T-helper 1 cell treated with Interleukin-12 subunit alpha and Interleukin-12 subunit beta and Interleukin-4 antibody, amounts not matched to agents 30 μg/mL and 1 μg/mL, for 36 hours (primary cell): ENCODE measurements around the gene HDAC4.

Source experiments
- H3K27ac Mint-ChIP-seq: one replicate; pipeline ENCODE4 v1.8.0; 2021; ENCODE audit warnings: mild to moderate bottlenecking, mixed read lengths
- H3K27me3 Mint-ChIP-seq: one replicate; pipeline ENCODE4 v1.8.0; 2021; ENCODE audit warnings: low read depth, mixed read lengths
- H3K36me3 Mint-ChIP-seq: one replicate; pipeline ENCODE4 v1.8.0; 2021; ENCODE audit warnings: low read depth, mixed read lengths
- H3K4me1 Mint-ChIP-seq: one replicate; pipeline ENCODE4 v1.8.0; 2021; ENCODE audit warnings: low read depth, mixed read lengths
- H3K4me3 Mint-ChIP-seq: one replicate; pipeline ENCODE4 v1.8.0; 2021; ENCODE audit warnings: mild to moderate bottlenecking, moderate library complexity, mixed read lengths
- H3K9me3 Mint-ChIP-seq: one replicate; pipeline ENCODE4 v1.8.0; 2021; ENCODE audit warnings: mixed read lengths

The HDAC4 gene

GRCh38 chr2:239365782-239366435, 34.9 kb downstream of the HDAC4 start:
- H3K27ac Mint-ChIP-seq = no peak overlapping the region
- no peaks in the 10 kb centered on the region for H3K9me3 Mint-ChIP-seq
- no peak overlapping the region for H3K4me3 Mint-ChIP-seq
- no peaks in the 10 kb centered on the region for H3K27me3 Mint-ChIP-seq
- H3K36me3 Mint-ChIP-seq = peaks cover 23% of the 10 kb centered on the region
- H3K4me1 Mint-ChIP-seq = peaks cover 38% of the 10 kb centered on the region

GRCh38 chr2:239365071-239365781, 35.6 kb downstream of the HDAC4 start:
- Mint-ChIP-seq H3K4me1 (peaks cover 35% of the 10 kb centered on the region), H3K9me3 (no peaks in the 10 kb centered on the region), H3K27me3 (no peaks in the 10 kb centered on the region), H3K27ac (peak overlapping the region; percentile 14), H3K36me3 (peaks cover 22% of the 10 kb centered on the region), H3K4me3 (no peak overlapping the region)

GRCh38 chr2:239363946-239364637, 36.7 kb downstream of the HDAC4 start:
- Mint-ChIP-seq H3K4me3 (no peak overlapping the region), H3K36me3 (peaks cover 16% of the 10 kb centered on the region), H3K4me1 (peaks cover 31% of the 10 kb centered on the region), H3K27ac (peak overlapping the region; percentile 75), H3K9me3 (no peaks in the 10 kb centered on the region), H3K27me3 (no peaks in the 10 kb centered on the region)

GRCh38 chr2:239362507-239362906, 38.3 kb downstream of the HDAC4 start:
- Mint-ChIP-seq H3K27me3 (no peaks in the 10 kb centered on the region), H3K9me3 (no peaks in the 10 kb centered on the region), H3K36me3 (peaks cover 21% of the 10 kb centered on the region), H3K4me1 (peaks cover 30% of the 10 kb centered on the region), H3K4me3 (no peak overlapping the region), H3K27ac (no peak overlapping the region)

- Mint-ChIP-seq H3K27ac (no peak overlapping the region), H3K27me3 (no peaks in the 10 kb centered on the region), H3K4me3 (no peak overlapping the region), H3K36me3 (peaks cover 27% of the 10 kb centered on the region), H3K4me1 (peaks cover 28% of the 10 kb centered on the region), H3K9me3 (peaks cover 4% of the 10 kb centered on the region)
Observed at GRCh38 chr2:239361311-239361642, 39.5 kb downstream of the HDAC4 start.

- Mint-ChIP-seq H3K9me3 (peaks cover 9% of the 10 kb centered on the region), H3K4me3 (no peak overlapping the region), H3K36me3 (peaks cover 31% of the 10 kb centered on the region), H3K4me1 (peaks cover 28% of the 10 kb centered on the region), H3K27ac (no peak overlapping the region), H3K27me3 (no peaks in the 10 kb centered on the region)
Observed at GRCh38 chr2:239360421-239361310, 40.2 kb downstream of the HDAC4 start.

GRCh38 chr2:239360008-239360407, 40.8 kb downstream of the HDAC4 start:
- Mint-ChIP-seq H3K36me3 (peaks cover 37% of the 10 kb centered on the region), H3K27ac (no peak overlapping the region), H3K4me1 (peaks cover 31% of the 10 kb centered on the region), H3K9me3 (peaks cover 15% of the 10 kb centered on the region), H3K4me3 (no peak overlapping the region), H3K27me3 (no peaks in the 10 kb centered on the region)

- peaks cover 41% of the 10 kb centered on the region for H3K36me3 Mint-ChIP-seq
- H3K4me3 Mint-ChIP-seq = no peak overlapping the region
- peaks cover 21% of the 10 kb centered on the region for H3K9me3 Mint-ChIP-seq
- no peak overlapping the region for H3K27ac Mint-ChIP-seq
- peaks cover 27% of the 10 kb centered on the region for H3K4me1 Mint-ChIP-seq
- H3K27me3 Mint-ChIP-seq = no peaks in the 10 kb centered on the region
Observed at GRCh38 chr2:239359196-239359912, 41.5 kb downstream of the HDAC4 start.

- H3K27me3 Mint-ChIP-seq = no peaks in the 10 kb centered on the region
- H3K27ac Mint-ChIP-seq = no peak overlapping the region
- H3K4me1 Mint-ChIP-seq = peaks cover 16% of the 10 kb centered on the region
- H3K4me3 Mint-ChIP-seq = no peak overlapping the region
- peaks cover 25% of the 10 kb centered on the region for H3K9me3 Mint-ChIP-seq
- H3K36me3 Mint-ChIP-seq = peaks cover 42% of the 10 kb centered on the region
Observed at GRCh38 chr2:239358062-239358754, 42.6 kb downstream of the HDAC4 start.

GRCh38 chr2:239355724-239356123, 45.1 kb downstream of the HDAC4 start:
- Mint-ChIP-seq H3K27me3 (no peaks in the 10 kb centered on the region), H3K4me1 (peaks cover 14% of the 10 kb centered on the region), H3K9me3 (peaks cover 25% of the 10 kb centered on the region), H3K36me3 (peaks cover 50% of the 10 kb centered on the region), H3K4me3 (no peak overlapping the region), H3K27ac (no peak overlapping the region)

GRCh38 chr2:239355139-239355538, 45.7 kb downstream of the HDAC4 start:
- Mint-ChIP-seq H3K4me1 (peaks cover 14% of the 10 kb centered on the region), H3K4me3 (no peak overlapping the region), H3K27me3 (no peaks in the 10 kb centered on the region), H3K9me3 (peaks cover 25% of the 10 kb centered on the region), H3K36me3 (peaks cover 50% of the 10 kb centered on the region), H3K27ac (no peak overlapping the region)

GRCh38 chr2:239354791-239355136, 46.1 kb downstream of the HDAC4 start:
- H3K4me1 Mint-ChIP-seq = peaks cover 13% of the 10 kb centered on the region
- no peak overlapping the region for H3K27ac Mint-ChIP-seq
- peaks cover 25% of the 10 kb centered on the region for H3K9me3 Mint-ChIP-seq
- no peaks in the 10 kb centered on the region for H3K27me3 Mint-ChIP-seq
- H3K36me3 Mint-ChIP-seq = peaks cover 50% of the 10 kb centered on the region
- no peak overlapping the region for H3K4me3 Mint-ChIP-seq

GRCh38 chr2:239354132-239354790, 46.6 kb downstream of the HDAC4 start:
- H3K36me3 Mint-ChIP-seq = peaks cover 50% of the 10 kb centered on the region
- no peak overlapping the region for H3K27ac Mint-ChIP-seq
- H3K27me3 Mint-ChIP-seq = no peaks in the 10 kb centered on the region
- H3K4me3 Mint-ChIP-seq = no peak overlapping the region
- peaks cover 25% of the 10 kb centered on the region for H3K9me3 Mint-ChIP-seq
- peaks cover 10% of the 10 kb centered on the region for H3K4me1 Mint-ChIP-seq
